ENCODE measurements around the gene BCL11A. TPM values are rescaled to one million over a fixed set of nuclear protein-coding genes. Genes with fewer than 3 reads are reported as not detected.
A peak's percentile ranks its signal among the peaks of the same experiment; 100 is the strongest.

The BCL11A gene
- total RNA-seq, 2 experiments from 2014 or later: 1.6 to 1.8 TPM

DNA sequence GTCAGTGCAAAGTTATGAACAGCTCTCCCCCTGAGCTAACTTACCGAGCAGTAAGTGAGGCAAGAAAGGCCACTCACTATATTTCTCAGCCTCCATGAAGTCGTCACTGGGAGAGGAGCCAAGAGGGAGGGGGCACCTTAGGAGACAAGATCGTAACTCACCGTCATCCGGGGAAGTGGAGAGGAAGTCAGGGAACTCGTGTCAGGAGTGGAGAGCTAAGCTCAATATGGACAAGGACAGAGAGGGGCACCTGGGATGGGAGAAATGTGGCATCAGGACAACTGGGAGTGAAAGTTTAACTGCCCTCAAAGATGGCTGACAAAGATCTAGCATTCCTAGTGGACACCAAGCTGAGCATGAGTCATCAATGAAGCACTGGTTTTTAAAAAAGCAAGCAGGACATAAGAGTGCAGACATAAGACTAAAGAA, 37.1 kb downstream of the BCL11A start:
- no peak overlapping the region for H3K4me3 Mint-ChIP-seq
- peaks cover 17% of the 10 kb centered on the region for H3K4me1 Mint-ChIP-seq
- DNase-seq: no peak
- no peaks in the 10 kb centered on the region for H3K36me3 Mint-ChIP-seq
- H3K27me3 Mint-ChIP-seq: peaks cover 20% of the 10 kb centered on the region
- no peak overlapping the region for H3K27ac Mint-ChIP-seq
- H3K9me3 Mint-ChIP-seq: no peaks in the 10 kb centered on the region

DNA sequence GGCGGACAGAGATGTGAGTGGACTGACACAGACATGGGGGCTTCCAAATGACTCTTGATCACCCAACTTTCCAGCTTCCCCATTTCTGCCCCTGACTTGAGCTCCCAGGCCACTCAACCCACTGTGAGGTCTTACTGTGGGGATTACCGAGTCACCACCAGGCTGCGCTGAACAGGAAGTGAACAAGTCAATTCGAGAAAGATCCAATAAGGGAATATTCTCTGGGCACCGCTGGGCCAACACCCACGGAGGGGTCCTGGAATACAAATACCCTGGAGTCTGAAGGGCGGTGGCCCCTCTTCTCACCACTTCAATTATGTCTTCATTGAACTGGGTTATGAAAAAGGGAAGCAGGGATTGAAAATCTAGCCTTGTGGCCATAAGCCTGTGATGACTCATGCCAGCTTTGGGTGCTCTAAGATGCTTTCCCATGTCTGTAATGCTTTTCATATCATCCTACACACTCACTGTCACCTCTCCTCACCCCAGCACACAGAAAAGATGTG, 37.7 kb downstream of the BCL11A start:
- Mint-ChIP-seq H3K4me1 (peaks cover 17% of the 10 kb centered on the region), H3K27ac (no peak overlapping the region), H3K36me3 (no peaks in the 10 kb centered on the region), H3K9me3 (no peaks in the 10 kb centered on the region), H3K27me3 (peaks cover 20% of the 10 kb centered on the region), H3K4me3 (no peak overlapping the region)
- DNase-seq: peak; percentile 15

DNA sequence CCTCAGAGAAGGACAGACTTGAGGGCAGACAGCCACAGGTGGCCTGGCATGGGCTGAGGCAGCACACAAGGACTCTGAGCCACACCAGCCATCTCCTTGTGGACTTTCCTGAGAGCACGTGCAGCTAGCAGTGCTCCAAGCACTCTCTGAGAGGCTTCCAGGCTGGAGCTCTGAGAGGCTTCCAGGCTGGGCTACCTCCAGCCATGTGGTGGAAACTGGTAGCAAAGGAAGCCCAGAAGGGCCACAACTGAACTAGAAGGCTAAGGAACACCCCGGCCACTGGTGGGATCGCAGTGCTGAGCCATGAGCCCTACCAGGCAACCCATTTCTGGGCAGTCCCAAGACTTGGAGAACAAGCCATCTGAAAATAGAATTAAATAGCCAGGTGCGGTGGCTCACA, 39.5 kb downstream of the BCL11A start:
- Mint-ChIP-seq H3K27me3 (peaks cover 26% of the 10 kb centered on the region), H3K4me3 (no peak overlapping the region), H3K36me3 (no peaks in the 10 kb centered on the region), H3K27ac (no peak overlapping the region), H3K9me3 (no peaks in the 10 kb centered on the region), H3K4me1 (peaks cover 17% of the 10 kb centered on the region)
- no peak for DNase-seq

DNA sequence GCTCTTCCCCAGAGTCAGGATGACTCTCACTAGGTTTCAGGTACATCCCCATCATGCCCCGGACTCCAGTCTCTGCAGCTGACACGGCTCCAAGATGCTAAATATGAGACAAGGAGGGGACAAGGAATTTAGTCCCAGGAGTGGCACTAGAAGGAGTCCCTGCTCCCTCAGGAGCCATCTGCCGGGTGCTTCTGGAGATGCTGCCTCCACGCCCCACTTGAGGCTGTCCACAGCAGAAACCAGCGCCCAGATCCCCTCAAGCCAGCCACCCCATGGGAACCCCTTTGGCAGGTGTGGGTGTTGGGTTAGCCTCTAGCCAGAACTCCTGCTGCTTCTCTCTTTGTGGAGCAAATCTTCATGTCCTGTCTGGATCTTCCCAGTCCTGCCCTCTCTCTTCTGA, 40.3 kb downstream of the BCL11A start:
- no peak for DNase-seq
- Mint-ChIP-seq H3K9me3 (no peaks in the 10 kb centered on the region), H3K4me3 (no peak overlapping the region), H3K36me3 (no peaks in the 10 kb centered on the region), H3K27me3 (peaks cover 26% of the 10 kb centered on the region), H3K4me1 (peaks cover 17% of the 10 kb centered on the region), H3K27ac (no peak overlapping the region)

DNA sequence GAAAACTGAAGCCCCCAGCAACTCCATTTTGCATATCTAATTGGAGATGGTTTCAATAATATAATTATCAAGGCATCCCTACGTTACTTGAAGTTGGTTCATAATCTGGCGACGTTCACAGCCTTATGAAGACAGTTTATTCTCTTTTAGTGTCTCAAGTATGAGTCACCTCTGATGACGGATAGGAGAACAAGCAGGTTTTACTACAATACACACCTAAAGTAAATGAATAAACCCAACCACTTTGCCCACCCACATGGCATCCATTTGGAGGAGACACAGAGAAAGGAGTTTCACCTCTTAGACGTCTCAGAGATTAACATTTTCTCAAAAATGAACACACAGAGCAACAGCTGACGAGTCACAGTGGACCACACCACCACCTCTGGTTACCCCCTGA, 40.8 kb downstream of the BCL11A start:
- Mint-ChIP-seq H3K4me3 (no peak overlapping the region), H3K36me3 (no peaks in the 10 kb centered on the region), H3K27me3 (peaks cover 30% of the 10 kb centered on the region), H3K4me1 (peaks cover 17% of the 10 kb centered on the region), H3K27ac (no peak overlapping the region), H3K9me3 (no peaks in the 10 kb centered on the region)
- no peak for DNase-seq

DNA sequence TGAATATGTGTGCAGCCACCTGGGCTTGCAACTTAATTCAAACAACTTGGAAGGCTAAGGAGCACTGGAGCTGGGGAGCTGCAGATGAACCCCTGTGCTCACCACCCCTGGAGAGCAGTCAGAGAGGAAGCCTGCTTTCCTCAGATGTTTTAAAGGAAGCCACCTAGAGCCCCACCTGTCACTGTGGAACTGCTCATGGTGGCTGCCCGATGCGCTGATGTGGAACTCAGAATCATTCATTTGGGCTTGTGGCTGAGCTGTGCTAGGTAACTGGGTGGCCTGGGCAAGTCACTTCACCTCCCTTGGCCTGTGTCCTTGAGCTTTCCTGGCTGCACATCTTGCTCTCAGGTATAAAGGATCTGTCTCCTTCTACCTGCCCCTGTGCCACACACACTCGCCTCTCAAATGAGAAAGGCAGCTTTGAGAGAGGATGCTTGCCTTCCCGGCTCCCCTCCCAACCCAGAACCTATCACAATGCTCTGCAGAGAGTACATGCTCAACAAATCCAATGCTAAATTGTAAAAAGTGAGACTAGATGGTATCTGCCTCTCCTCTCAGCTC, 41.3 kb downstream of the BCL11A start:
- Mint-ChIP-seq H3K4me3 (no peak overlapping the region), H3K27me3 (peaks cover 29% of the 10 kb centered on the region), H3K27ac (no peak overlapping the region), H3K4me1 (peaks cover 17% of the 10 kb centered on the region), H3K36me3 (no peaks in the 10 kb centered on the region), H3K9me3 (no peaks in the 10 kb centered on the region)
- DNase-seq: no peak

DNA sequence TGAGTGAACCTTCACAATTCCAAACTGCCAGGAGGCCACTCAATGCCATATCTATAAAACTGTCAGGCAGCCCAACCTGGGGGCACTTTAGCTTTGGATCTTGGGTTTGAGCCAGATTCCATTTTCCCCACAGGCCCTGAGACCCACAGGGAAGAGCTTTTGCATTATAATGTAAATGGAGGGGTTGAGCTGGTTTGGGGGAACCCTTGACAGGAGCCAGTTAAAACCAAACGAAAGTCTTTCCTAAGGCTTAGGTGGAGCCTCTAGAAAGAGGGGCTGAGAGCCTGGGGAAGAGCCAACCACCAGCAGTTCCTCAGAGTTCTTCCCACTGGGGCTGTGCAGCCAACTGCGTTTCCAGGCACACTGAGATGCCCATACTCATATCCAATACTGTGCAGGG, 42.7 kb downstream of the BCL11A start:
- Mint-ChIP-seq H3K4me3 (no peak overlapping the region), H3K36me3 (no peaks in the 10 kb centered on the region), H3K4me1 (peaks cover 7% of the 10 kb centered on the region), H3K27me3 (peaks cover 19% of the 10 kb centered on the region), H3K9me3 (no peaks in the 10 kb centered on the region), H3K27ac (no peak overlapping the region)
- no peak for DNase-seq

DNA sequence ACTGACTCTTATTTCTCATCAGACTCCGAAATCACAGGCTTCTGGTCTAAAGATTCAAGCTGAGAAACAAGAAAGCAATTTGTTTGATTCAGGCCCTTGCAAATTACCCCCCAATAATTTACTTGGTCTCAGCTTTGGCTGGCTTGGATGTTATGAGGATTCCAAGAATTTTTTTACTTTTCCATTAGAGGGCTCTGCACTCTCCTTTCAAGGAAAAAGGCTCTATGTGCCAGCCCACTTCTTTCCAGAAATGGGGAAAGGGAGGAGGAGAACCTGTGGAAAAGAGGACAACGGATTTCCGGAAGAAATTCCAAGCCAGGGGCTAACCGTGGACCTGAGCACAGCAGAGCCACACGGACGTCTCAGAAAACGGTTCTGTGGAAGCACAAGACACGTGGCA, 44.4 kb downstream of the BCL11A start:
- Mint-ChIP-seq H3K4me1 (peaks cover 2% of the 10 kb centered on the region), H3K27ac (no peak overlapping the region), H3K9me3 (no peaks in the 10 kb centered on the region), H3K27me3 (peaks cover 20% of the 10 kb centered on the region), H3K36me3 (no peaks in the 10 kb centered on the region), H3K4me3 (no peak overlapping the region)
- no peak for DNase-seq

DNA sequence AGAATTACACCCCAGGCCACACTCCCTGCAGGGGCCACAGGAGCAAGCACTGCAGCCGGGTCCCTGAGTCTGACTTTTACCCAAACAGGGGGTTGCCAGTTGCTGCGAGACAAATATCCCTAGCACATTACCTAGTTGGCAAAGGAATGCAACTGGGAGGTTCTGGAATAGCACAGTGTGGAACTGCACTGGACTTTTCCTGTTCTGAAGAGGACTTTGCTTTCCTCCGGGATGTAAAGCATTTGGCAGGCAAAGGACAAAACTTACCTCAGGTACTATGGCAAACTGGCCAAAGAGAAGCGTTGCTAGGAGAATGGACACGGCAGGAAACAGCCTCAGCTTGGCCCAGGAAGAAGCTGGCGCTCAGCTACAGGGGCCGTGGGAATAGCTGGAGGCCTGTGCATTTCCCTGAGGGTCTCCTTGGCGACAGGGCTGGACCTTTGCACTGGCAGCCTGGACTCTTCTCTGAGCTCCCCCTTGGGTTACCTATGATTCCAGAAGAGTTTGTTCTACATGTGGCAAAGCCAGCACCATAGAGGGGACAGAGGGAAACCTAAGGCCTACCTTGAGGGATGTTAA, 45.0 kb downstream of the BCL11A start:
- Mint-ChIP-seq H3K36me3 (no peaks in the 10 kb centered on the region), H3K27me3 (peaks cover 19% of the 10 kb centered on the region), H3K4me1 (peaks cover 2% of the 10 kb centered on the region), H3K27ac (peak overlapping the region; percentile 50), H3K4me3 (no peak overlapping the region), H3K9me3 (no peaks in the 10 kb centered on the region)
- DNase-seq: no peak

DNA sequence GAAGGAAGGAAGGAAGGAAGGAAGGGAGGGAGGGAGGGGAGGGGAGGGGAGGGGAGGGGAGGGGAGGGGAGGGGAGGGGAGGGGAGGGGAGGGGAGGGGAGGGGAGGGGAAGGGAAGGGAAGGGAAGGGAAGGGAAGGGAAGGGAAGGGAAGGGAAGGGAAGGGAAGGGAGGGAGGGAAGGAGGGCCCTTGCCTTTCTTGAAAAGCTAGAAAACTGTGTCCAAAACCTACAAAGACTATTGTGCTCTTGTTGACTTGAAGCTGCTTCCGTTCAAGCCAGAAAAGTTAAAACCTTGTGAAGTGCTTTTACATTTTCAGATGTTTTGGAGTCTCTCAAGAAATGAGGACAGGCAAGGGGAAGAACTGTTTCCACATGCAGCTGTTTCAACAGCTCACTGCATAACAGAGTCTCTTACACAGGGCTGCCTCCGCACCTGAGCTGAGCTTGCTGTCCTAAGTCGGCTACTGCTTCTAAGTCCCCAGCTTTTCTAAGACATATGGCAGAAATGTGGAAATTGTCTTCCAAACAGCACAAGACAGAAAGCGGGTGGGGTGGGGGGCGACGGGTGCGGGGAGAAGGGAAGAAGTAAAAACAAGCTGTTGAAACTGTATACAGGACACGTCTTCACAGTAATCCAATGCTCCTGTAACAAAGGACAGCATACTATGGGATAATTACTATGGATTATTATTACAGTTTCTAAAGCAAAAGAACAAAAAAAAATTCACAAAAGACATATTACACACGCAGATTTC, 46.1 kb downstream of the BCL11A start:
- Mint-ChIP-seq H3K36me3 (no peaks in the 10 kb centered on the region), H3K4me3 (no peak overlapping the region), H3K27me3 (peaks cover 18% of the 10 kb centered on the region), H3K27ac (no peak overlapping the region), H3K9me3 (no peaks in the 10 kb centered on the region), H3K4me1 (peaks cover 2% of the 10 kb centered on the region)
- DNase-seq: no peak

DNA sequence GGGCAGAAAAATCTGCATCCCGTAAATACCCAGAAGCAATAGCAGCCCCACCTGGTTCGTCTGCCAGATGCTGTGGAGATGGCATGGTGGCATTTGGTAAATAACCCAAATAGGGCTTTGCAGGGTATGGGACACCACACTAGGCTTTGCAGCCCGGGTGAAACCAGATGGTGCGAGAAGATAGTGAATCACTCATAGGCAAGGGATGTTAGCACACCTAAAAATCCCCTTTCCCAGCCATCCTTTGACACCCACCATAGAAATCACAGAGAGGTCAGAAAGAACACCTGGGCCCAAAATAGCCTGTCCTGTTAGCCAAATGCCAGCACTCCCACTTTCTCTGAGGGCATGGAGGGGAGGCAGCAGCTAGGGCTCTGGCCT, 47.6 kb downstream of the BCL11A start:
- Mint-ChIP-seq H3K4me1 (peaks cover 2% of the 10 kb centered on the region), H3K27me3 (peaks cover 18% of the 10 kb centered on the region), H3K36me3 (no peaks in the 10 kb centered on the region), H3K9me3 (no peaks in the 10 kb centered on the region), H3K4me3 (no peak overlapping the region), H3K27ac (no peak overlapping the region)
- no peak for DNase-seq

DNA sequence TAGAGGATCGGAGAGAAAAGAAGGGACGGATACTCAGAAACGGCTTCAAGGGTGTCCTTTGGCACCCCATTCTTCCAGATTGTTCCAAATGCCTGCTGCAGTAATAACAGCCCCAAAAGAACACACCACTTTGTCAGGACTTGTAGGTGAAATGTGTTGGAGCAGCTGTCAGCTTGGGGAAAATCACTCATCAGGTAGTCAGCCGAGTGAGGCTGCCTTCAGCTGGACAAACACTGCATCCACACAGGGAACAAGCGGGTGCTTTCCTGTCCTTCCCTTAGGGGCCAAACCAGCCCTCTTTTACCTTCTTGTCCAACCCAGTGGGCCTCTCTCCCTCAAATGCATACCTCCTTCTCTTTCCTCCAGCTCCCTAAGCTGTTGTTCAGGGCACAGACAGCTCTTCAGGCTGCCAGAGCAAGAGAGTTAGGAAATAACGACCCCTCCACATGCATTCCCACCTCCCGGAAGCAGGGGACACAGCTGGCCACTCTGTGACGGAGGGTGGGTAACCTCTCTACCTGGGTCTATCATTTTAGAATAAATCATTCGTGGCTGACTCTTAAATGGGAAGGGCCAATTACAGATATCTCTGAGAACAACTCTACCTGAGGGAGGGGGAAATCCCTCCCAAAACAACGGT, 48.1 kb downstream of the BCL11A start:
- no peak overlapping the region for H3K27ac Mint-ChIP-seq
- H3K4me1 Mint-ChIP-seq: peaks cover 2% of the 10 kb centered on the region
- no peaks in the 10 kb centered on the region for H3K9me3 Mint-ChIP-seq
- no peak for DNase-seq
- no peak overlapping the region for H3K4me3 Mint-ChIP-seq
- H3K27me3 Mint-ChIP-seq: peaks cover 18% of the 10 kb centered on the region
- no peaks in the 10 kb centered on the region for H3K36me3 Mint-ChIP-seq

DNA sequence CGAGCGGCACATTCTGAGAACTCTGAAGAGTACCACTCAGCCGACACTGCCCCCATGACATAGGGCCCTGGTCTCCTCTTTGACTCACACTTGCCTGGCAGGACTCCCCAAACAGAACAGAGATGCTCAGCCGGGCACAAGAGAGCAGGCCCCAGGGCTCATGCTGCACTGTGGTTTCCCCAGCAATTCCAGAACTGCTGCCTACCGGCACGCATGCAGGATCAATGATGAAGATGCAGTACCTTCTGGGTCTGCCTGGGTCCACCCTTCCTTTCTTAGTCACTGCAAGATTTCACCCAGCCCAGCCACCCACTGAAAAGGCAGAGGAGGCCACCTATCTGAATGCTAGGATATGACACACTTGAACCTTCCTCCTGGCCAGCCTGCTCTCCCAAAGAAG, 49.4 kb downstream of the BCL11A start:
- H3K36me3 Mint-ChIP-seq: no peaks in the 10 kb centered on the region
- no peaks in the 10 kb centered on the region for H3K9me3 Mint-ChIP-seq
- H3K27me3 Mint-ChIP-seq: peaks cover 12% of the 10 kb centered on the region
- no peak overlapping the region for H3K4me3 Mint-ChIP-seq
- no peak overlapping the region for H3K27ac Mint-ChIP-seq
- DNase-seq: no peak
- peaks cover 3% of the 10 kb centered on the region for H3K4me1 Mint-ChIP-seq

DNA sequence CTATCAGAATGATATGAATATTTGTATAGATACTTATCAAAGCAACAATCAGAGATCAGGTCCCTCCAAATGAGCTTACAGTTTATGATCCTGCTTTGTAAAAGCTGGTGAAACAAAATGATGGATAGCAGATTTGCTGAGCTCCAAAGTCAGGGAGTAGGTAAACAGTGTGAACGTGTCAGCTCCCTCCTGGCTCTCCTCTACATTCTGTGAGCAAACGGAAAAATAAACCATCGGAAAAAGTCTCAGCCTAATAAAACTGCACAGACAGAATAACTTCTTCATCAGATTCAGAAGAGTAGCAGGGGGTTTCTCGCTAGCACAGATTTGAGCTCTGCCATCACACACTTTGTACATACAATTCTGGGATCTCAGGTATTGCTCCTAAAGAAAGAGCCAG, 51.3 kb downstream of the BCL11A start:
- Mint-ChIP-seq H3K9me3 (no peaks in the 10 kb centered on the region), H3K27me3 (peaks cover 8% of the 10 kb centered on the region), H3K27ac (no peak overlapping the region), H3K4me1 (peaks cover 7% of the 10 kb centered on the region), H3K4me3 (no peak overlapping the region), H3K36me3 (no peaks in the 10 kb centered on the region)
- no peak for DNase-seq

DNA sequence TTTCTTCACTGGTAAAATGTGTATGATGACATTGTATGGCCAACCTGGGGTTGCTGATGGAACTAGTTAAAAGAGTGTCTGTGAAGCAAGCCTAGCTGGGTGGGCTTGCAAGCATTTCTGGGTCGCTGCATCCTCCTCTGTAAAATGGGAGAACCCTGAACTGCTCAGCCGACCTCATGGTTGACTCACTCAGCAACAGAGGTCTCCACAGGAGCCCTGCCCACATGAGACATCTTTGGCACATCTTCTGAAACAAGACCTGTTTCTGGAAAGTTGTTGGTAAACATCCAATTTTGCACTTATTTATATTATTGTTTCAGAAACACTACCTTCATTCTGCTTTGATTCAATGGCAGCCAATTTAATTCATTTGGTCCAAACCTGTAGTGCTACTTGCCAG, 52.6 kb downstream of the BCL11A start:
- peaks cover 8% of the 10 kb centered on the region for H3K27me3 Mint-ChIP-seq
- H3K4me1 Mint-ChIP-seq: peaks cover 6% of the 10 kb centered on the region
- no peak for DNase-seq
- no peak overlapping the region for H3K27ac Mint-ChIP-seq
- no peaks in the 10 kb centered on the region for H3K9me3 Mint-ChIP-seq
- no peak overlapping the region for H3K4me3 Mint-ChIP-seq
- no peaks in the 10 kb centered on the region for H3K36me3 Mint-ChIP-seq

Measured in activated naive CD8-positive, alpha-beta T cell treated with anti-CD3 and anti-CD28 coated beads for 36 hours (primary cell).